ENCODE measurements around the gene ZC3HAV1. TPM values are rescaled to one million over a fixed set of nuclear protein-coding genes. Genes with fewer than 3 reads are reported as not detected.

The ZC3HAV1 gene
- total RNA-seq, 1 donor from 2014 or later = 11.0 TPM

DNA sequence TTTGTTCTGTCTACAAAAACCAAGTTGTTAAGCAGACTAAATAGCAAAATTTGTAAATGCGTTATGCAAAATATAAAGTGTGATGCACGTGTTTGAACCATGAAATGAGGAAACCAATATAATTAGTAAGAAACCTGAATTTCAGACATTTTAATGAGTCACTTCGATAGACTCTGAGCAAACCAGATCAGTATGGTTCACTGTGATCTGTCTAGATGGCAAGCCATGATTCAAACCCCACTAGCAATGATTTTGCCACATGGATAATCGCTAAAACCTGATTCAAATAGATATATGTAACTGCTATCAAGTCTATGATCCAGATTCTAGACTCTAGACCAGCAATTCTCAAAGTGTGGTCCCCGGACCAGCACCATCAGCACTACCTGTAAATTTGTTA lies 24.8 kb downstream of the ZC3HAV1 start:
- no peak for DNase-seq (ENCODE audit: low spot score)
- Histone ChIP-seq H3K27me3 (no peaks in the 10 kb centered on the region), H3K4me3 (no peak overlapping the region), H3K4me1 (no peaks in the 10 kb centered on the region), H3K9ac (no peak overlapping the region), H3K36me3 (no peaks in the 10 kb centered on the region), H3F3A (ENCODE audit: low read depth) (no peaks in the 10 kb centered on the region), H3K9me3 (ENCODE audit: low read depth) (no peaks in the 10 kb centered on the region), H3K4me2 (no peak overlapping the region), H3K27ac (no peak overlapping the region), H3K79me2 (ENCODE audit: low read depth) (no peaks in the 10 kb centered on the region), H4K20me1 (ENCODE audit: low read depth) (no peaks in the 10 kb centered on the region), H2AFZ (replicated peaks) (no peak overlapping the region)
- Mint-ChIP-seq H3K36me3 (peaks cover 15% of the 10 kb centered on the region), H3K4me3 (no peak overlapping the region), H3K27ac (no peak overlapping the region), H3K4me1 (no peaks in the 10 kb centered on the region), H3K27me3 (ENCODE audit: insufficient read depth, low read depth) (peaks cover 3% of the 10 kb centered on the region), H3K9me3 (peaks cover 2% of the 10 kb centered on the region)
- TF ChIP-seq, protein P1, sequence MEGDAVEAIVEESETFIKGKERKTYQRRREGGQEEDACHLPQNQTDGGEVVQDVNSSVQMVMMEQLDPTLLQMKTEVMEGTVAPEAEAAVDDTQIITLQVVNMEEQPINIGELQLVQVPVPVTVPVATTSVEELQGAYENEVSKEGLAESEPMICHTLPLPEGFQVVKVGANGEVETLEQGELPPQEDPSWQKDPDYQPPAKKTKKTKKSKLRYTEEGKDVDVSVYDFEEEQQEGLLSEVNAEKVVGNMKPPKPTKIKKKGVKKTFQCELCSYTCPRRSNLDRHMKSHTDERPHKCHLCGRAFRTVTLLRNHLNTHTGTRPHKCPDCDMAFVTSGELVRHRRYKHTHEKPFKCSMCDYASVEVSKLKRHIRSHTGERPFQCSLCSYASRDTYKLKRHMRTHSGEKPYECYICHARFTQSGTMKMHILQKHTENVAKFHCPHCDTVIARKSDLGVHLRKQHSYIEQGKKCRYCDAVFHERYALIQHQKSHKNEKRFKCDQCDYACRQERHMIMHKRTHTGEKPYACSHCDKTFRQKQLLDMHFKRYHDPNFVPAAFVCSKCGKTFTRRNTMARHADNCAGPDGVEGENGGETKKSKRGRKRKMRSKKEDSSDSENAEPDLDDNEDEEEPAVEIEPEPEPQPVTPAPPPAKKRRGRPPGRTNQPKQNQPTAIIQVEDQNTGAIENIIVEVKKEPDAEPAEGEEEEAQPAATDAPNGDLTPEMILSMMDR (IDR thresholded peaks at IDR 0.05) = no peak
- TF ChIP-seq EZH2 (IDR thresholded peaks at IDR 0.05) = no peak
- no peak for TF ChIP-seq EZH2phosphoT487 (IDR thresholded peaks at IDR 0.05)

DNA sequence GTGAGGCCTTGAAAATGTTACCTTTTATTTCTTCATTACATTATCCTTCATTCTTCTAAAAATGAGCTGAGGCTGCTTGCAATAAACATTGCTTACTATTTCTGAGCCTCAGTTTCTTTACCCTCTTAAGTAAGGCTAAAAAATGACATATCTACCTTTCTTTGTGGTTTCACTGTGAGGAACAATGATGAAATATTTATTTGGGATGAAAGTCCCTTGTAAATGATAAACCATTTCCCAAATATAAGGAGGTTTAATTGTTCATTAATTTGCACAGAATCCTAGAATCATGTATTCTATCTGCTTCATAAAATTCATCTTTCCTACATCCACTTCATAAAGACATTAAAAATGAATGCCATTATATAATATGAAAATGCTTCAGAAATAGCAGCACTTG lies 27.9 kb downstream of the ZC3HAV1 start:
- Mint-ChIP-seq H3K9me3 (no peaks in the 10 kb centered on the region), H3K36me3 (peaks cover 4% of the 10 kb centered on the region), H3K27me3 (ENCODE audit: insufficient read depth, low read depth) (no peaks in the 10 kb centered on the region), H3K4me1 (no peaks in the 10 kb centered on the region), H3K27ac (no peak overlapping the region), H3K4me3 (no peak overlapping the region)
- H3K27ac ChIP-seq = no peak overlapping the region
- H3K79me2 ChIP-seq (ENCODE audit: low read depth) = no peaks in the 10 kb centered on the region
- H3F3A ChIP-seq (ENCODE audit: low read depth) = no peaks in the 10 kb centered on the region
- no peak overlapping the region for H3K4me3 ChIP-seq
- no peak for TF ChIP-seq EZH2 (IDR thresholded peaks at IDR 0.05)
- no peak overlapping the region for H2AFZ ChIP-seq (replicated peaks)
- H3K4me1 ChIP-seq = no peaks in the 10 kb centered on the region
- no peak overlapping the region for H3K9ac ChIP-seq
- no peaks in the 10 kb centered on the region for H3K9me3 ChIP-seq (ENCODE audit: low read depth)
- H3K27me3 ChIP-seq = no peaks in the 10 kb centered on the region
- H3K36me3 ChIP-seq = no peaks in the 10 kb centered on the region
- H3K4me2 ChIP-seq = no peak overlapping the region
- DNase-seq (ENCODE audit: low spot score) = no peak
- no peaks in the 10 kb centered on the region for H4K20me1 ChIP-seq (ENCODE audit: low read depth)

DNA sequence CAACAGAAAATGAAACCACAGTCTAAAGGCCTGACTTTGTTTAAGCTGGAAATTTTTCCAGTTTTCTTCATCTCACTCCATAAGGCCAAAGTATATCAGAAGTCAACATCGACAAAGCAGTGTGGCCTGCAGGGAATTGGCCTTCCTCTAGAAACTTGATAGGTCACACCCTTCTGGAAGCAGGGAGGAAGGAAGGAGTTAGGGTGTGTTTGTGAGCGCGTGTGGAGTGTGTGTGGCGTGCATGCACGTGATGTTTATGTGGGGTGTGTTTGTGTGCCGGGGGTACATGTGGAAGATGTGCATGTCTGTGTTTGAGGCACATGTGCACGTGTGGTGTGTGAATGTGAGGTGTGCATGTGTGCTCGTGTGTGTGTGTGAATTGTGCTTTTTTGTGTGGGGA lies 28.6 kb downstream of the ZC3HAV1 start:
- Histone ChIP-seq H3K36me3 (no peaks in the 10 kb centered on the region), H3K79me2 (ENCODE audit: low read depth) (no peaks in the 10 kb centered on the region), H3K4me2 (no peak overlapping the region), H2AFZ (replicated peaks) (no peak overlapping the region), H3F3A (ENCODE audit: low read depth) (no peaks in the 10 kb centered on the region), H3K4me3 (no peak overlapping the region), H3K9me3 (ENCODE audit: low read depth) (no peaks in the 10 kb centered on the region), H3K4me1 (no peaks in the 10 kb centered on the region), H3K27ac (no peak overlapping the region), H3K27me3 (no peaks in the 10 kb centered on the region), H4K20me1 (ENCODE audit: low read depth) (no peaks in the 10 kb centered on the region), H3K9ac (no peak overlapping the region)
- TF ChIP-seq, protein P1 (IDR thresholded peaks at IDR 0.05) = no peak
- Mint-ChIP-seq H3K27ac (no peak overlapping the region), H3K4me3 (no peak overlapping the region), H3K27me3 (ENCODE audit: insufficient read depth, low read depth) (no peaks in the 10 kb centered on the region), H3K9me3 (no peaks in the 10 kb centered on the region), H3K36me3 (peaks cover under 1% of the 10 kb centered on the region), H3K4me1 (no peaks in the 10 kb centered on the region)
- no peak for DNase-seq (ENCODE audit: low spot score)

DNA sequence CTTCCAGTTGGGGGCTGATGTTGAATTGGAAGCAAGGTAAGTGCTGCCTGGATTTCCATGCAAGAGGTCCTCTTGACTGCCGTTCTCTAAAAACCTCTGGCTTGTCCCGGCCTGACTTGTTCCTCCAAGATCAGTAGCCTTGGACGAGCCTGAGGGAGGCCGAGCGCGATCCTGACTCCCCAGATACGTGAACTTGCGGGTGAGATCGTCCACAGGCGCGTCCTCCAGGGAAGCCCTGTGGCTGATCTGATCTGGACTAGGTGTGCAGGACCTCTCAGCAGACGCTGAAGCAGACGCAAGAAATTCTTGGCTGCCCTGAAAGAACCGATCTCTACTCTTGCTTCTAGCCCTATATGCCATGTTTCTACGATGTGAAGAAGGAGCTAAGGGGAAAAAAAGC lies 29.7 kb downstream of the ZC3HAV1 start:
- Histone ChIP-seq H2AFZ (replicated peaks) (no peak overlapping the region), H3K9ac (no peak overlapping the region), H3K27ac (no peak overlapping the region), H3K79me2 (ENCODE audit: low read depth) (no peaks in the 10 kb centered on the region), H4K20me1 (ENCODE audit: low read depth) (no peaks in the 10 kb centered on the region), H3K27me3 (no peaks in the 10 kb centered on the region), H3K4me1 (no peaks in the 10 kb centered on the region), H3K4me2 (no peak overlapping the region), H3K9me3 (ENCODE audit: low read depth) (no peaks in the 10 kb centered on the region), H3F3A (ENCODE audit: low read depth) (no peaks in the 10 kb centered on the region), H3K4me3 (no peak overlapping the region), H3K36me3 (no peaks in the 10 kb centered on the region)
- Mint-ChIP-seq H3K4me1 (no peaks in the 10 kb centered on the region), H3K4me3 (no peak overlapping the region), H3K27me3 (ENCODE audit: insufficient read depth, low read depth) (no peaks in the 10 kb centered on the region), H3K27ac (no peak overlapping the region), H3K36me3 (no peaks in the 10 kb centered on the region), H3K9me3 (no peaks in the 10 kb centered on the region)
- no peak for DNase-seq (ENCODE audit: low spot score)
- TF ChIP-seq EZH2phosphoT487 (IDR thresholded peaks at IDR 0.05) = no peak
- no peak for TF ChIP-seq EZH2 (IDR thresholded peaks at IDR 0.05)
- TF ChIP-seq, protein P1 (IDR thresholded peaks at IDR 0.05) = no peak
